Skin epidermis (tissue), 12 donors: ENCODE results near the gene ATF6B.
"Not testable (repeated sequence)": the region's sequence is repeated elsewhere in the genome, so short reads cannot be mapped to it uniquely, and the experiment has no call there.

ENCODE experiments used
- H3K27ac ChIP-seq, 21 experiments: fragments of 200-600 bp; sonication (generic) in 11 of 21; one replicate each; pipeline ENCODE4 v1.5.0; 2020; ENCODE audit warnings: mild to moderate bottlenecking in 3 of 21, inconsistent platforms in 2 of 21, moderate library complexity in 2 of 21
- H3K4me3 ChIP-seq, 7 experiments: fragments of 200-600 bp; sonication (generic) in 2 of 7; one replicate each; pipeline ENCODE4 v1.5.0; 2020; ENCODE audit warnings: inconsistent platforms in 2 of 7, mild to moderate bottlenecking in 2 of 7, moderate library complexity in 1 of 7

Gene ATF6B

DNA sequence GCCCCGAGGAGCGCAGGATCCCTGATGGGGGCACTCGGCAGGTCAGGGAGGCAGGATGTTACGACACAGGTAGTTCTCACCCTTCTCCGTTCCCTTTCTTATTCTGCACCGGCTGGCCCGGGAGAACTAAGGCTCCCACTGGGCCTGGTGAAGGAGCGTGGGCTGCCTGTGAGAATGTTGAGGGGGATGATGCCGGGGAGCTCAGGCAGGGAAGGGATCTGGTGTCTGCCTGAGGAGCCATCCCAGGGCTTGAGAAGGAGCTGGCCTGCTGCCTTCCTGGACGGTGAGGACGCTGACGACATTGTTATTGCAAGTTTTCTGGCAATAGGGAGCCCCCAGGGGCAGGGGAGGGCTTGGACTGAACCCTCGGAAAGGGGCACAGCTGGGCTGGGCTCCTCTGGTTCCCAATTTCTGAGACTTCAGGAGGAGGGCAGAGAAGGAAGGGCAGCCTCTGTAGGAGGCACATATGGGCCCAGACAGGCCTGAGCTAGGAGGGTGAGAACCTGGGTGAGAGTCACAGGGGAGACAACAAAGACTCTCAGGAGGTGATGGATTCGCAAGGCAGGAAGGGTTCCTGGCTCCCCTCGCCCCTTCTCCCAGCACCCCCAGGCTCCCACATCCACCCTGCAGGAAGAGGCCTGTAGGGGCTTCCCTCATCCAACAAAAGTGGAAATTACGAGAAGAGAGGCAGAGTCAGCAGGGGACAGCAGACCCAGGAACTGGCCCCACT, 57.1 kb downstream of the ATF6B start:
- H3K4me3 ChIP-seq: no peak overlapping the region
- peak overlapping the region in 4 of 21 experiments; percentile 20 to 65 (median 42) for H3K27ac ChIP-seq

DNA sequence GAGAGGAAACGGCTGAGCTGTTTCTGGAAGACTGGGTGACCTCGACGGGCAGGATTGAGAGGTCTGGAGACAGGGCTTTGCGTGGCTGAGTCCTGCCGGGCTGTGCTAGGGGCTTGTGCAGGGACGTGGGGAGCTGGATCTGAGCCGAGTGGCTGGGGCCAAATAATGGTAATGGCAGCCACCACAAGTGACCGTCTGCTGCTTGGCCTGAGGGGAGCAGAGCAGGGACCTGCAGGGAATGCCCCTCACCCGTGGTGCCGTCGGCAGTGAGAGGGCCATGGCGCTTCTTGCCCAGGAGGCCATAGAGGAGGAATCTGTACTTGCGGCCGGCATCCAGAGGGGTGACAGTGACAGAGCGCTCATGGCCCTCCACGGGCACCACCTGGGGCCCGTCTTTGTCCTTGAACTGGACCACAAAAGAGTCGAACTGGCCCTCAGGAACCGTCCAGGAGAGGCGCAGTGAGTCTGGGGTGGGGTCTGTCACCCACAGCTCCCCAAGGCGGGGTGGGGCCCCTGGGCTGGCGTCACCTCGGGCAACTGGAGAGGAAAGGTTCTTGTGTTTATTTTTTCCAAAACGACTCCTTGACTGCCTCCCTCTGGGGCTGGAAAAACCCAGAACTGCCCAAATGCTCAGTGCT, 58.0 kb downstream of the ATF6B start:
- H3K4me3 ChIP-seq: no peak overlapping the region
- H3K27ac ChIP-seq: peak overlapping the region in 2 of 21 experiments; percentile 63 to 65

GRCh38 chr6:32069460-32069859, 58.6 kb downstream of the ATF6B start:
- Histone ChIP-seq H3K27ac (no peak overlapping the region), H3K4me3 (no peak overlapping the region)

GRCh38 chr6:32068867-32069266, 59.2 kb downstream of the ATF6B start:
- no peak overlapping the region for H3K27ac ChIP-seq
- H3K4me3 ChIP-seq: no peak overlapping the region

DNA sequence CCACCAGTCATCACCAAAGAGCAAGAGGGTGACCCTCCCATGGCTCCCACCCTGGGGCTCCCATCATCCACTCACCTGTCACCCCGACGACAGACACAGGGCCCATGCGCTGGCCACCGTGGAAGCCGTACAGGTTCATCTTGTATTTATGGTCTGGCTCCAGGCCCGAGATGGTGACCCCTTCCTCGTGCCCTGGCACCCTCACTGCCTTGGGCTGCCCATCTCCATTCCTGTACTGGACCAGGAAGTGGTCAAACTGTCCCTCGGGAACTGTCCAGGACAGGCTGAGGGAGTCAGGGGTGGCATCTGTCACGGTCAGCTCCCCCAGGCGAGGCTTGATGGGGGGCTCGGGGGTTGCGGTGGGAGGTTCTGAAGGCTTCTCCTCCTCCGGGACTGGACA, 59.7 kb downstream of the ATF6B start:
- H3K27ac ChIP-seq: not testable (repeated sequence)

GRCh38 chr6:32067521-32067920, 60.5 kb downstream of the ATF6B start:
- not testable (repeated sequence) for H3K27ac ChIP-seq, H3K4me3 ChIP-seq

More for the DNA sequence above, 59.7 kb downstream of the ATF6B start:
- not testable (repeated sequence) for H3K4me3 ChIP-seq
